H1 (cell line): ENCODE data around the gene CFP. TPM values are rescaled to one million over a fixed set of nuclear protein-coding genes. Genes with fewer than 3 reads are reported as not detected.

Experiments used
- NRF1 ChIP-seq: IDR thresholded peaks from 2 replicates; pipeline ENCODE4 v1.6.1; 2011; ENCODE audit warnings: mild to moderate bottlenecking, low read depth, low read length, improper control_type of control experiment
- POLR2A ChIP-seq, 2 experiments: IDR thresholded peaks; 1 replicate in 1 of 2; 2 replicates in 1 of 2; pipeline ENCODE4 v1.6.1; 2011; ENCODE audit warnings: low read depth in 2 of 2, low read length in 2 of 2, mild to moderate bottlenecking in 2 of 2; ENCODE audit errors: control extremely low read depth in 1 of 2
- POU5F1 ChIP-seq: IDR thresholded peaks from 2 replicates; pipeline ENCODE4 v1.6.1; 2011; ENCODE audit warnings: low read depth, mild to moderate bottlenecking, low read length, moderate library complexity
- RBBP5 ChIP-seq: IDR thresholded peaks from 2 replicates; pipeline ENCODE4 v1.7.1; 2012; ENCODE audit warnings: low read depth, mild to moderate bottlenecking, inconsistent platforms, low read length, moderate library complexity, borderline replicate concordance
- SIRT6 ChIP-seq: IDR thresholded peaks from one replicate; pipeline ENCODE4 v1.7.1; 2012; ENCODE audit warnings: low read length, inconsistent platforms
- SP1 ChIP-seq: IDR thresholded peaks from 2 replicates; pipeline ENCODE4 v1.6.1; 2011; ENCODE audit warnings: low read depth, low read length
- TAF1 ChIP-seq: IDR thresholded peaks from 2 replicates; pipeline ENCODE4 v1.6.1; 2011; ENCODE audit warnings: mild to moderate bottlenecking, low read depth, low read length
- TEAD4 ChIP-seq: IDR thresholded peaks from 2 replicates; pipeline ENCODE4 v1.6.1; 2012; ENCODE audit warnings: low read depth, low read length, inconsistent platforms, mixed read lengths
- polyA plus RNA-seq, 7 experiments: library from polyadenylated mRNA; depleted of rRNA in 3 of 7; stranded (reverse) in 5 of 7; unstranded in 2 of 7; fragments of >200 nt in 5 of 7; fragments of 200-250 nt in 2 of 7; gene quantifications; 1 replicate in 5 of 7; 2 replicates in 1 of 7; 4 replicates in 1 of 7; pipeline versions ENCODE4 v1.2.1 to v1.2.3, GENCODE V29; 2011 to 2013; ENCODE audit warnings: missing spikeins in 2 of 7, mixed read lengths in 2 of 7
- total RNA-seq: library from RNA; stranded (reverse); fragmentation: NEBNext Ultra II Directional; extraction: Animal tissue kit (Norgen Biotek cat#: 25700); gene quantifications from 2 replicates; pipeline ENCODE4 v1.2.1, GENCODE V29; 2021
- TF ChIP-seq, protein P1 (sequence below): fragments of 300-600 bp; sonication (generic); IDR thresholded peaks from 2 replicates; pipeline ENCODE4 v1.7.1; 2012; ENCODE audit warnings: low read length, moderate library complexity, mild to moderate bottlenecking, inconsistent platforms; ENCODE audit not compliant: insufficient replicate concordance
- TF ChIP-seq, protein P2 (sequence below), 3 experiments: IDR thresholded peaks; 1 replicate in 2 of 3; 2 replicates in 1 of 3; pipeline versions ENCODE4 v1.5.1 to v1.6.1; 2011; ENCODE audit warnings: low read length in 3 of 3, mild to moderate bottlenecking in 3 of 3, inconsistent platforms in 2 of 3, low read depth in 1 of 3, moderate library complexity in 1 of 3; ENCODE audit not compliant: insufficient read depth in 1 of 3; ENCODE audit errors: control extremely low read depth in 1 of 3

CFP gene
- total and polyA plus RNA-seq, 2 of the 8 experiments (the other 6 are each of a cell fraction or from before 2014, with no cell fraction given): 0.76 to 2.2 TPM

DNA sequence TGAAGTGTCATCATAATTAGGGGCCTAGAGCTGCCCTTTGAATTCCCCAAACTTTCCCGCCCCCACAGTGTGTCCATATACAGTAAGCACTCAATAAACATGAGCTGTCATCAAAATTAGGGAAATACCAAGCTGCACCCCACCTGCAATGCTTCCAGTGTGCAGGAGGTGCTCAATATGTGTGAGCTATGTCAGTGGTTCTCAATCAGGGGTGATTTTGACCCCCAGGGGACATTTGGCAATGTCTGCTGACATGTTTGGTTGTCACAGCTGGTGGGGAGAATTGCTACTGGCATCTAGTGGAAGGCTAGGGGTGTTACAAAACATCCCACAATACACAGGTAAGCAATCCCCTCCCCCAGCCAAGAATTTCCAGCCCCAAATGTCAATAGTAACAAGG is 748 bp downstream of the CFP start (continued):
- TF ChIP-seq, protein P1, sequence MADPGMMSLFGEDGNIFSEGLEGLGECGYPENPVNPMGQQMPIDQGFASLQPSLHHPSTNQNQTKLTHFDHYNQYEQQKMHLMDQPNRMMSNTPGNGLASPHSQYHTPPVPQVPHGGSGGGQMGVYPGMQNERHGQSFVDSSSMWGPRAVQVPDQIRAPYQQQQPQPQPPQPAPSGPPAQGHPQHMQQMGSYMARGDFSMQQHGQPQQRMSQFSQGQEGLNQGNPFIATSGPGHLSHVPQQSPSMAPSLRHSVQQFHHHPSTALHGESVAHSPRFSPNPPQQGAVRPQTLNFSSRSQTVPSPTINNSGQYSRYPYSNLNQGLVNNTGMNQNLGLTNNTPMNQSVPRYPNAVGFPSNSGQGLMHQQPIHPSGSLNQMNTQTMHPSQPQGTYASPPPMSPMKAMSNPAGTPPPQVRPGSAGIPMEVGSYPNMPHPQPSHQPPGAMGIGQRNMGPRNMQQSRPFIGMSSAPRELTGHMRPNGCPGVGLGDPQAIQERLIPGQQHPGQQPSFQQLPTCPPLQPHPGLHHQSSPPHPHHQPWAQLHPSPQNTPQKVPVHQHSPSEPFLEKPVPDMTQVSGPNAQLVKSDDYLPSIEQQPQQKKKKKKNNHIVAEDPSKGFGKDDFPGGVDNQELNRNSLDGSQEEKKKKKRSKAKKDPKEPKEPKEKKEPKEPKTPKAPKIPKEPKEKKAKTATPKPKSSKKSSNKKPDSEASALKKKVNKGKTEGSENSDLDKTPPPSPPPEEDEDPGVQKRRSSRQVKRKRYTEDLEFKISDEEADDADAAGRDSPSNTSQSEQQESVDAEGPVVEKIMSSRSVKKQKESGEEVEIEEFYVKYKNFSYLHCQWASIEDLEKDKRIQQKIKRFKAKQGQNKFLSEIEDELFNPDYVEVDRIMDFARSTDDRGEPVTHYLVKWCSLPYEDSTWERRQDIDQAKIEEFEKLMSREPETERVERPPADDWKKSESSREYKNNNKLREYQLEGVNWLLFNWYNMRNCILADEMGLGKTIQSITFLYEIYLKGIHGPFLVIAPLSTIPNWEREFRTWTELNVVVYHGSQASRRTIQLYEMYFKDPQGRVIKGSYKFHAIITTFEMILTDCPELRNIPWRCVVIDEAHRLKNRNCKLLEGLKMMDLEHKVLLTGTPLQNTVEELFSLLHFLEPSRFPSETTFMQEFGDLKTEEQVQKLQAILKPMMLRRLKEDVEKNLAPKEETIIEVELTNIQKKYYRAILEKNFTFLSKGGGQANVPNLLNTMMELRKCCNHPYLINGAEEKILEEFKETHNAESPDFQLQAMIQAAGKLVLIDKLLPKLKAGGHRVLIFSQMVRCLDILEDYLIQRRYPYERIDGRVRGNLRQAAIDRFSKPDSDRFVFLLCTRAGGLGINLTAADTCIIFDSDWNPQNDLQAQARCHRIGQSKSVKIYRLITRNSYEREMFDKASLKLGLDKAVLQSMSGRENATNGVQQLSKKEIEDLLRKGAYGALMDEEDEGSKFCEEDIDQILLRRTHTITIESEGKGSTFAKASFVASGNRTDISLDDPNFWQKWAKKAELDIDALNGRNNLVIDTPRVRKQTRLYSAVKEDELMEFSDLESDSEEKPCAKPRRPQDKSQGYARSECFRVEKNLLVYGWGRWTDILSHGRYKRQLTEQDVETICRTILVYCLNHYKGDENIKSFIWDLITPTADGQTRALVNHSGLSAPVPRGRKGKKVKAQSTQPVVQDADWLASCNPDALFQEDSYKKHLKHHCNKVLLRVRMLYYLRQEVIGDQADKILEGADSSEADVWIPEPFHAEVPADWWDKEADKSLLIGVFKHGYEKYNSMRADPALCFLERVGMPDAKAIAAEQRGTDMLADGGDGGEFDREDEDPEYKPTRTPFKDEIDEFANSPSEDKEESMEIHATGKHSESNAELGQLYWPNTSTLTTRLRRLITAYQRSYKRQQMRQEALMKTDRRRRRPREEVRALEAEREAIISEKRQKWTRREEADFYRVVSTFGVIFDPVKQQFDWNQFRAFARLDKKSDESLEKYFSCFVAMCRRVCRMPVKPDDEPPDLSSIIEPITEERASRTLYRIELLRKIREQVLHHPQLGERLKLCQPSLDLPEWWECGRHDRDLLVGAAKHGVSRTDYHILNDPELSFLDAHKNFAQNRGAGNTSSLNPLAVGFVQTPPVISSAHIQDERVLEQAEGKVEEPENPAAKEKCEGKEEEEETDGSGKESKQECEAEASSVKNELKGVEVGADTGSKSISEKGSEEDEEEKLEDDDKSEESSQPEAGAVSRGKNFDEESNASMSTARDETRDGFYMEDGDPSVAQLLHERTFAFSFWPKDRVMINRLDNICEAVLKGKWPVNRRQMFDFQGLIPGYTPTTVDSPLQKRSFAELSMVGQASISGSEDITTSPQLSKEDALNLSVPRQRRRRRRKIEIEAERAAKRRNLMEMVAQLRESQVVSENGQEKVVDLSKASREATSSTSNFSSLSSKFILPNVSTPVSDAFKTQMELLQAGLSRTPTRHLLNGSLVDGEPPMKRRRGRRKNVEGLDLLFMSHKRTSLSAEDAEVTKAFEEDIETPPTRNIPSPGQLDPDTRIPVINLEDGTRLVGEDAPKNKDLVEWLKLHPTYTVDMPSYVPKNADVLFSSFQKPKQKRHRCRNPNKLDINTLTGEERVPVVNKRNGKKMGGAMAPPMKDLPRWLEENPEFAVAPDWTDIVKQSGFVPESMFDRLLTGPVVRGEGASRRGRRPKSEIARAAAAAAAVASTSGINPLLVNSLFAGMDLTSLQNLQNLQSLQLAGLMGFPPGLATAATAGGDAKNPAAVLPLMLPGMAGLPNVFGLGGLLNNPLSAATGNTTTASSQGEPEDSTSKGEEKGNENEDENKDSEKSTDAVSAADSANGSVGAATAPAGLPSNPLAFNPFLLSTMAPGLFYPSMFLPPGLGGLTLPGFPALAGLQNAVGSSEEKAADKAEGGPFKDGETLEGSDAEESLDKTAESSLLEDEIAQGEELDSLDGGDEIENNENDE: no peak
- no peak for TF ChIP-seq TEAD4
- no peak for TF ChIP-seq NRF1
- TF ChIP-seq TAF1: no peak
- TF ChIP-seq, protein P2, sequence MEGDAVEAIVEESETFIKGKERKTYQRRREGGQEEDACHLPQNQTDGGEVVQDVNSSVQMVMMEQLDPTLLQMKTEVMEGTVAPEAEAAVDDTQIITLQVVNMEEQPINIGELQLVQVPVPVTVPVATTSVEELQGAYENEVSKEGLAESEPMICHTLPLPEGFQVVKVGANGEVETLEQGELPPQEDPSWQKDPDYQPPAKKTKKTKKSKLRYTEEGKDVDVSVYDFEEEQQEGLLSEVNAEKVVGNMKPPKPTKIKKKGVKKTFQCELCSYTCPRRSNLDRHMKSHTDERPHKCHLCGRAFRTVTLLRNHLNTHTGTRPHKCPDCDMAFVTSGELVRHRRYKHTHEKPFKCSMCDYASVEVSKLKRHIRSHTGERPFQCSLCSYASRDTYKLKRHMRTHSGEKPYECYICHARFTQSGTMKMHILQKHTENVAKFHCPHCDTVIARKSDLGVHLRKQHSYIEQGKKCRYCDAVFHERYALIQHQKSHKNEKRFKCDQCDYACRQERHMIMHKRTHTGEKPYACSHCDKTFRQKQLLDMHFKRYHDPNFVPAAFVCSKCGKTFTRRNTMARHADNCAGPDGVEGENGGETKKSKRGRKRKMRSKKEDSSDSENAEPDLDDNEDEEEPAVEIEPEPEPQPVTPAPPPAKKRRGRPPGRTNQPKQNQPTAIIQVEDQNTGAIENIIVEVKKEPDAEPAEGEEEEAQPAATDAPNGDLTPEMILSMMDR (IDR thresholded peaks at IDR 0.05; ENCODE audit: control extremely low read depth in 1 of 3, insufficient read depth in 1 of 3, low read depth in 1 of 3, low read length in 3 of 3): peak in 2 of 3 experiments; percentile 48 to 55; a peak in 3 of 4 replicates
- no peak for TF ChIP-seq RBBP5
- no peak for TF ChIP-seq SIRT6
- no peak for TF ChIP-seq POU5F1
- peak; percentile 44; the same call in 1 of the 2 replicates for TF ChIP-seq SP1
- no peak for TF ChIP-seq POLR2A (IDR thresholded peaks at IDR 0.05; ENCODE audit: control extremely low read depth in 1 of 2, low read depth in 2 of 2, low read length in 2 of 2)
